ENCODE results near the gene MAPK8.

- no peak for TF ChIP-seq CTCF (IDR thresholded peaks at IDR 0.05)
- no peak for TF ChIP-seq POLR2AphosphoS5 (IDR thresholded peaks at IDR 0.05)
- no peak for TF ChIP-seq POLR2A (IDR thresholded peaks at IDR 0.05)
- TF ChIP-seq EP300 (IDR thresholded peaks at IDR 0.05): no peak
Measured at GRCh38 chr10:48484911-48485310, 178.4 kb downstream of the MAPK8 start.

Measured in suprapubic skin (tissue), 4 donors.